Immature natural killer cell (primary cell): ENCODE results near the gene APH1A. TPM values are rescaled to one million over a fixed set of nuclear protein-coding genes. Genes with fewer than 3 reads are reported as not detected.

Experiments used
- polyA plus RNA-seq, 3 donors: library from polyadenylated mRNA; unstranded; fragments of 300-500 nt; fragmentation: Illumina TruSeq; gene quantifications; one replicate each; pipeline ENCODE4 v1.2.3, GENCODE V29; 2021

The APH1A gene
- polyA plus RNA-seq, 3 donors from 2014 or later, result 64.6 to 99.1 (median 82.1) TPM

Other genes starting within 250 kb of the APH1A start
- gene VPS45, start 201.2 kb downstream of the APH1A start, polyA plus RNA-seq, result 10 to 100 TPM; 30.5 to 39.9 (median 35.1) TPM
- 10 to 100 TPM; 20.6 to 32.5 (median 22.2) TPM for gene PLEKHO1, start 119.1 kb downstream of the APH1A start, polyA plus RNA-seq
- gene ANP32E, start 32.9 kb downstream of the APH1A start, polyA plus RNA-seq, result 10 to 100 TPM; 48.5 to 56.0 (median 54.6) TPM
- gene CA14, start 11.2 kb downstream of the APH1A start, polyA plus RNA-seq, result under 1 TPM in 2 of 3 donors, not detected in 1; 0.27 to 0.70 TPM
- 1 to 10 TPM; 1.9 to 6.9 (median 2.0) TPM for gene C1orf54, start 3.8 kb upstream of the APH1A start, polyA plus RNA-seq
- gene CIART, start 13.5 kb upstream of the APH1A start, polyA plus RNA-seq, result not detected
- gene MRPS21, start 24.8 kb upstream of the APH1A start, polyA plus RNA-seq, result 10 to 100 TPM; 51.7 to 58.6 (median 53.4) TPM
- 10 to 100 TPM in 1 of 3 donors, 1 to 10 TPM in 2; 5.1 to 24.5 (median 9.3) TPM for gene PRPF3, start 52.5 kb upstream of the APH1A start, polyA plus RNA-seq
- 10 to 100 TPM in 2 of 3 donors, 1 to 10 TPM in 1; 9.1 to 31.0 (median 13.2) TPM for gene RPRD2, start 95.1 kb upstream of the APH1A start, polyA plus RNA-seq
- gene TARS2, start 218.4 kb upstream of the APH1A start, polyA plus RNA-seq, result 10 to 100 TPM; 29.6 to 40.8 (median 31.9) TPM
- not detected for gene ECM1, start 239.1 kb upstream of the APH1A start, polyA plus RNA-seq
- not detected for gene FALEC, start 246.7 kb upstream of the APH1A start, polyA plus RNA-seq